Spleen (tissue), 7 donors: ENCODE data around the gene STAT3.
"Not testable (repeated sequence)": the region's sequence is repeated elsewhere in the genome, so short reads cannot be mapped to it uniquely, and the experiment has no call there.

ENCODE experiments used
- CTCF ChIP-seq, 11 experiments: fragments of 200-600 bp in 7 of 11; fragments of 450-650 bp in 4 of 11; sonication (generic) in 4 of 11; IDR thresholded peaks in 8 of 11; conservative IDR thresholded peaks in 3 of 11; 1 replicate in 7 of 11; 2 replicates in 4 of 11; pipeline versions ENCODE4 v1.4.0 to v1.8.0; 2016 to 2021; ENCODE audit warnings: antibody characterized with exemption in 11 of 11, inconsistent platforms in 4 of 11, mild to moderate bottlenecking in 1 of 11
- POLR2AphosphoS5 ChIP-seq, 3 donors: sonication (generic); formaldehyde crosslinking; IDR thresholded peaks; one replicate each; pipeline ENCODE4 v1.5.1; 2017; ENCODE audit warnings: antibody characterized with exemption in 3 of 3
- donor health status: DM: no; HTN: no; CAD: no; lungs with moderate emphysema.
- donor health status: DM: no; HTN: no; CAD: no.
- donor health status: DM: no; HTN: no; CAD: no.

- not testable (repeated sequence) for TF ChIP-seq CTCF (IDR thresholded peaks at IDR 0.05 in 8 of 11, conservative IDR thresholded peaks at IDR 0.05 in 3 of 11); POLR2AphosphoS5 (IDR thresholded peaks at IDR 0.05)
Observed at GRCh38 chr17:42395601-42396000, 7.4 kb upstream of the STAT3 start.
